ENCODE results near the gene YJEFN3. TPM values are rescaled to one million over a fixed set of nuclear protein-coding genes. Genes with fewer than 3 reads are reported as not detected.

YJEFN3 gene
- total RNA-seq, 2 donors from 2014 or later, result 8.1 to 19.3 TPM

DNA sequence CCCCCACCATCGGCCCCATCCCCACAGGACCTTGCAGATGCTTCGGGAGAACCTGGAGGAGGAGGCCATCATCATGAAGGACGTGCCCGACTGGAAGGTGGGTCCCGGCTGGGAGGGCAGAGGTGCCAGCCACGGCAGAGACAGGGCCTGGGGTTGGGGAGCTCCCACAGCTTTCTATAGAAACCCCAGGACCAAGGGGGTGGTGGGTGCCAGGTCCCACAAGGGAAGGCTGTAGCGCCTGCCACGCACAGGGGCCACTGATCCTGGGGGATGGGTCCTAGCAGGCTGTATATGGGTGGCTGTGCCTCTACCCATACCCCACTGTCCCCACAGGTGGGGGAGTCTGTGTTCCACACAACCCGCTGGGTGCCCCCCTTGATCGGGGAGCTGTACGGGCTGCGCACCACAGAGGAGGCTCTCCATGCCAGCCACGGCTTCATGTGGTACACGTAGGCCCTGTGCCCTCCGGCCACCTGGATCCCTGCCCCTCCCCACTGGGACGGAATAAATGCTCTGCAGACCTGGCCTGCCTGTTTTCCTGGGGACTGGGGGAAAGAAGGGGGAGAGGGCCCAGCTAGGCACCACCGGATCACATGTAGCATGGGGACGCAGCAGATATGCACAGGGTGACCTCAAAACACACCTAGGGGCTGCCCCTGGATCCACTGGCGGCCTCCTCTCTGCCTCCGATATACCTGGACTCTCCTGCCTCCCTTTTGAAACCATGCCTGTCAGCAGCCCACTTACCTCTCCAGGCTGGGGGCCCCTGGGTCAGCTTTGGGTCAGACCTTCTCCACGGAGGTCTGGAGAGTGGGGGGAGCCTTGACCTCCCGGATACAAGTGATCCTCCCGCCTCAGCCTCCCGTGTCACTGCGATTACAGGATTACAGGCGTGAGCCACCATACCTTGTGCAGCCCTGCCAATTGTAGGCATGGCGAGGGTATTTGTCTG lies 761 bp upstream of the YJEFN3 start:
- H3K36me3 ChIP-seq, result no peaks in the 10 kb centered on the region
- no peak for TF ChIP-seq POLR2A (IDR thresholded peaks at IDR 0.05)
- TF ChIP-seq POLR2AphosphoS5 (IDR thresholded peaks at IDR 0.05), result no peak
- TF ChIP-seq, protein P1, sequence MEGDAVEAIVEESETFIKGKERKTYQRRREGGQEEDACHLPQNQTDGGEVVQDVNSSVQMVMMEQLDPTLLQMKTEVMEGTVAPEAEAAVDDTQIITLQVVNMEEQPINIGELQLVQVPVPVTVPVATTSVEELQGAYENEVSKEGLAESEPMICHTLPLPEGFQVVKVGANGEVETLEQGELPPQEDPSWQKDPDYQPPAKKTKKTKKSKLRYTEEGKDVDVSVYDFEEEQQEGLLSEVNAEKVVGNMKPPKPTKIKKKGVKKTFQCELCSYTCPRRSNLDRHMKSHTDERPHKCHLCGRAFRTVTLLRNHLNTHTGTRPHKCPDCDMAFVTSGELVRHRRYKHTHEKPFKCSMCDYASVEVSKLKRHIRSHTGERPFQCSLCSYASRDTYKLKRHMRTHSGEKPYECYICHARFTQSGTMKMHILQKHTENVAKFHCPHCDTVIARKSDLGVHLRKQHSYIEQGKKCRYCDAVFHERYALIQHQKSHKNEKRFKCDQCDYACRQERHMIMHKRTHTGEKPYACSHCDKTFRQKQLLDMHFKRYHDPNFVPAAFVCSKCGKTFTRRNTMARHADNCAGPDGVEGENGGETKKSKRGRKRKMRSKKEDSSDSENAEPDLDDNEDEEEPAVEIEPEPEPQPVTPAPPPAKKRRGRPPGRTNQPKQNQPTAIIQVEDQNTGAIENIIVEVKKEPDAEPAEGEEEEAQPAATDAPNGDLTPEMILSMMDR (IDR thresholded peaks at IDR 0.05), result no peak
- WGBS, result 89% methylated on average over 26 of the region's 27 CpGs
- no peaks in the 10 kb centered on the region for H3K27me3 ChIP-seq (replicated peaks; ENCODE audit: insufficient read depth)
- DNase-seq (ENCODE audit: low spot score), result no peak
- intact Hi-C loops (cut with DNase I), result no loop called here
- no peaks in the 10 kb centered on the region for H3K9me3 ChIP-seq
- no peak overlapping the region for H3K27ac ChIP-seq
- no peak overlapping the region for H3K4me3 ChIP-seq
- H3K4me1 ChIP-seq (replicated peaks), result no peaks in the 10 kb centered on the region

GRCh38 chr19:19529783-19530422 lies 1.2 kb downstream of the YJEFN3 start:
- intact Hi-C loops (cut with DNase I), result loop anchor here (5.0 kb wide), 1 partner anchor 427 kb away; no protein-coding TSS in a partner anchor
- 75% methylated on average over 11 of the region's 11 CpGs for WGBS
- DNase-seq (ENCODE audit: low spot score), result no peak

DNA sequence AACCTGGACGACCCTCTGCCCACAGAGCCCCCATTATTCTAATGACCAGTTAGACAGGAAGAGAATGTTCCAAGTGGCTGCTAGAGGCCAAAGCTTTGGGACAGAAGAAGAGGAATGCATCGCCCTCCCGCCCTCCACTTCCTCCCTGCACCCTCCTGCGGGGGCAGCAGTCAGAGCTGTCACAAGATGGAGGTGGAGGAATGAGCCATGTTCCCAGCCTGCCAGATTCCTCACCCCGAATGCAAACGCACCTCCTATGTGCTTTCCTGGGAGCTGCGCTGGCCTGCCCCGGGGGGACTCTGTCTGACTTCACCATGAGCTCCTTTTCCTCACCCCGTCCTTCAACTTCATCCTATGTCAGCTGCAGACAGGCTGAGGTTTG lies 1.7 kb downstream of the YJEFN3 start:
- Histone ChIP-seq H3K27ac (no peak overlapping the region), H3K36me3 (no peaks in the 10 kb centered on the region), H3K4me3 (no peak overlapping the region), H3K4me1 (replicated peaks) (no peaks in the 10 kb centered on the region), H3K27me3 (replicated peaks; ENCODE audit: insufficient read depth) (no peaks in the 10 kb centered on the region), H3K9me3 (no peaks in the 10 kb centered on the region)
- intact Hi-C loops (cut with DNase I), result loop anchor here (5.0 kb wide), 1 partner anchor 427 kb away; no protein-coding TSS in a partner anchor
- DNase-seq (ENCODE audit: low spot score), result no peak
- WGBS, result 56% methylated on average over 9 of the region's 9 CpGs
- no peak for TF ChIP-seq POLR2A (IDR thresholded peaks at IDR 0.05)
- TF ChIP-seq, protein P1 (IDR thresholded peaks at IDR 0.05), result no peak
- TF ChIP-seq POLR2AphosphoS5 (IDR thresholded peaks at IDR 0.05), result no peak

More at GRCh38 chr19:19529783-19530422, 1.2 kb downstream of the YJEFN3 start:
- TF ChIP-seq, protein P1 (IDR thresholded peaks at IDR 0.05), result no peak
- no peak for TF ChIP-seq POLR2A (IDR thresholded peaks at IDR 0.05)
- TF ChIP-seq POLR2AphosphoS5 (IDR thresholded peaks at IDR 0.05), result no peak
- Histone ChIP-seq H3K9me3 (no peaks in the 10 kb centered on the region), H3K4me3 (no peak overlapping the region), H3K27ac (no peak overlapping the region), H3K4me1 (replicated peaks) (no peaks in the 10 kb centered on the region), H3K27me3 (replicated peaks; ENCODE audit: insufficient read depth) (no peaks in the 10 kb centered on the region), H3K36me3 (no peaks in the 10 kb centered on the region)

- no peak for DNase-seq (ENCODE audit: low spot score)
- Histone ChIP-seq H3K36me3 (no peaks in the 10 kb centered on the region), H3K9me3 (no peaks in the 10 kb centered on the region), H3K27ac (no peak overlapping the region), H3K4me1 (replicated peaks) (no peaks in the 10 kb centered on the region), H3K4me3 (no peak overlapping the region), H3K27me3 (replicated peaks; ENCODE audit: insufficient read depth) (no peaks in the 10 kb centered on the region)
- 89% methylated on average over 4 of the region's 4 CpGs for WGBS
- TF ChIP-seq POLR2AphosphoS5 (IDR thresholded peaks at IDR 0.05) (no peak), POLR2A (IDR thresholded peaks at IDR 0.05) (no peak)
- TF ChIP-seq, protein P1 (IDR thresholded peaks at IDR 0.05), result no peak
- intact Hi-C loops (cut with DNase I), result loop anchor here (5.0 kb wide), 1 partner anchor 426 kb away; no protein-coding TSS in a partner anchor
These were observed 2.2 kb downstream of the YJEFN3 start for GRCh38 chr19:19530889-19531288.

Measured in prostate gland (tissue), 2 donors.